Loucy (cell line): ENCODE results near the gene IDUA.

Experiments
- H2AFZ ChIP-seq: fragments of 200-600 bp; sonication (generic); 2 replicates; pipeline ENCODE4 v1.6.0; 2016; ENCODE audit warnings: antibody characterized with exemption, mild to moderate bottlenecking, low read length, moderate library complexity
- H3F3A ChIP-seq: fragments of 200-600 bp; 2 replicates; pipeline ENCODE4 v1.6.0; 2016; ENCODE audit warnings: antibody characterized with exemption, low read depth, mild to moderate bottlenecking
- H3K27me3 ChIP-seq: fragments of 200-600 bp; sonication (generic); 2 replicates; pipeline ENCODE4 v1.6.1; 2014; ENCODE audit warnings: low read length, mild to moderate bottlenecking; ENCODE audit not compliant: insufficient read depth, poor library complexity, severe bottlenecking
- H3K36me3 ChIP-seq: fragments of 200-600 bp; sonication (generic); 2 replicates; pipeline ENCODE4 v1.6.1; 2016; ENCODE audit warnings: low read length; ENCODE audit not compliant: insufficient read depth
- H3K4me1 ChIP-seq: fragments of 200-600 bp; sonication (generic); 2 replicates; pipeline ENCODE4 v1.5.1; 2014; ENCODE audit warnings: low read length, mild to moderate bottlenecking; ENCODE audit not compliant: insufficient read depth, poor library complexity, severe bottlenecking
- H3K4me2 ChIP-seq: fragments of 200-600 bp; sonication (generic); 2 replicates; pipeline ENCODE4 v1.6.0; 2014; ENCODE audit warnings: antibody characterized with exemption, low read length, low read depth, mild to moderate bottlenecking; ENCODE audit not compliant: poor library complexity, severe bottlenecking
- H3K4me3 ChIP-seq: fragments of 200-600 bp; sonication (generic); 2 replicates; pipeline ENCODE4 v1.5.1; 2014; ENCODE audit warnings: low read length, mild to moderate bottlenecking, mixed read lengths; ENCODE audit not compliant: poor library complexity, severe bottlenecking
- H3K79me2 ChIP-seq: fragments of 200-600 bp; sonication (generic); 2 replicates; pipeline ENCODE4 v1.6.1; 2014; ENCODE audit warnings: low read length; ENCODE audit not compliant: insufficient read depth
- H3K9ac ChIP-seq: fragments of 200-600 bp; sonication (generic); 2 replicates; pipeline ENCODE4 v1.6.0; 2014; ENCODE audit warnings: mild to moderate bottlenecking, low read depth, low read length, moderate library complexity; ENCODE audit not compliant: poor library complexity, severe bottlenecking
- H3K9me2 ChIP-seq: fragments of 200-600 bp; sonication (generic); replicated peaks from 2 replicates; pipeline ENCODE4 v1.6.1; 2016; ENCODE audit warnings: low read depth, low read length, mixed read lengths
- H3K9me3 ChIP-seq: fragments of 200-600 bp; sonication (generic); 2 replicates; pipeline ENCODE4 v1.6.1; 2014; ENCODE audit warnings: mild to moderate bottlenecking, antibody characterized with exemption, low read length, low read depth; ENCODE audit not compliant: insufficient read depth
- H4K20me1 ChIP-seq: fragments of 200-600 bp; sonication (generic); 2 replicates; pipeline ENCODE4 v1.6.0; 2014; ENCODE audit warnings: antibody characterized with exemption, low read length, mild to moderate bottlenecking; ENCODE audit not compliant: insufficient read depth, poor library complexity, severe bottlenecking
- EZH2phosphoT487 ChIP-seq: fragments of 200-600 bp; IDR thresholded peaks from 2 replicates; pipeline ENCODE4 v1.6.1; 2018; ENCODE audit warnings: antibody characterized with exemption, mild to moderate bottlenecking, moderate library complexity, borderline replicate concordance
- TF ChIP-seq, protein P1 (sequence below): fragments of 200-600 bp; sonication (generic); conservative IDR thresholded peaks from 2 replicates; pipeline ENCODE4 v1.5.1; 2014; ENCODE audit warnings: mild to moderate bottlenecking, antibody characterized with exemption, low read length

IDUA gene

DNA sequence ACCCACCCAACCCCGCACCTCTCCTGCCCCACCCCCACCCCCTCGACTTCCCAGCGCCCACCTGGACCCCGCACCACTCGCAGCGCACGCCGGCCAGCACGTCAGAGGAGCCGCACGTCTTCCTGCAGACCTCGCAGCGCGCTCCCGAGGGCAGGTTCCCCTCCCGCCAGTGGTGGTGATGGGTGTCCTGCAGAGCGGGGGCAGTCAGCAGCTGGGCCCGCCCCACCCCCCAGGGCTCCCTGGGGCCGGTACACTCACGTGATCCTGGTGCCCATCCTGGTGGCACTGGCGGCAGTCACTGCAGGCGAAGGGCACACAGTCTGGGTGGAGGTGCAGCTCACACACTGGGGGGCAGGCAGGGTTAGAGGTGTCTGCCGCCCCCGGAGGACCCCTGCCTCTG, 18.6 kb upstream of the IDUA start:
- no peaks in the 10 kb centered on the region for H3K27me3 ChIP-seq

DNA sequence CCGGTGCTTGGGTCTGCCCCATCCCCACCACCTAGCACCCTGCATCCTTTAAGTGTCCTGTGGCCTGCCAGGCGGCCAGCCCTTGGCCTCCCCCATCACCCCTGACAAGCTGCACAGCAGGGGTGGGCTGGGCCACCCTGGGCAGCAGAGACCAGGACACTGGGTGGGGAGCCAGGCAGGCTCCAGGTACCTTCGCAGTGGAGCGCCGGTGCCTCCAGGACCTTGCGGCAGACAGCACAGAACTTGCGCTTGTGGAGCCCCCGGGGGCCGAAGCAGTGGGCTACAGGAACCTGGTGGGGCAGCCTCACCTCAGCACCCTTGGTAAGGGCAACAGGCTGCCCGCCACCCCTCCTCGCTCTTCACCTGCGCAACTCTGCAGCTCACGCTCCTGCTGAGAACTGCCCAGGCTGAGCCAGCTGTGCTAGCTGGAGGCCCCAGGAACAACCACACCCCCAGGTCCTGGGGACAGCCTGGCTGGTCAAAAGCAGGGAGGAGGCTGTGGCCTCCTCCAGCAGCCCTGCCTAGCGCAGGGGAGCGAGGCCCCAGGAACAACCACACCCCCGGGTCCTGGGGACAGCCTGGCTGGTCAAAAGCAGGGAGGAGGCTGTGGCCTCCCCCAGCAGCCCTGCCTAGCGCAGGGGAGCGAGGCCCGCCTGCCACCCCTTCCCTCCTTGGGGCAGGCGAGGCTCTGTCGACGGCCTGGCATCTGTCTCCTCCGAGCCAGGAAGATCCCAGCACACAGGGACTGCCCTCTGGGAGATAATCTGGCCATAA, 18.0 kb upstream of the IDUA start:
- TF ChIP-seq, protein P1, sequence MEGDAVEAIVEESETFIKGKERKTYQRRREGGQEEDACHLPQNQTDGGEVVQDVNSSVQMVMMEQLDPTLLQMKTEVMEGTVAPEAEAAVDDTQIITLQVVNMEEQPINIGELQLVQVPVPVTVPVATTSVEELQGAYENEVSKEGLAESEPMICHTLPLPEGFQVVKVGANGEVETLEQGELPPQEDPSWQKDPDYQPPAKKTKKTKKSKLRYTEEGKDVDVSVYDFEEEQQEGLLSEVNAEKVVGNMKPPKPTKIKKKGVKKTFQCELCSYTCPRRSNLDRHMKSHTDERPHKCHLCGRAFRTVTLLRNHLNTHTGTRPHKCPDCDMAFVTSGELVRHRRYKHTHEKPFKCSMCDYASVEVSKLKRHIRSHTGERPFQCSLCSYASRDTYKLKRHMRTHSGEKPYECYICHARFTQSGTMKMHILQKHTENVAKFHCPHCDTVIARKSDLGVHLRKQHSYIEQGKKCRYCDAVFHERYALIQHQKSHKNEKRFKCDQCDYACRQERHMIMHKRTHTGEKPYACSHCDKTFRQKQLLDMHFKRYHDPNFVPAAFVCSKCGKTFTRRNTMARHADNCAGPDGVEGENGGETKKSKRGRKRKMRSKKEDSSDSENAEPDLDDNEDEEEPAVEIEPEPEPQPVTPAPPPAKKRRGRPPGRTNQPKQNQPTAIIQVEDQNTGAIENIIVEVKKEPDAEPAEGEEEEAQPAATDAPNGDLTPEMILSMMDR: no peak
- no peak for TF ChIP-seq EZH2phosphoT487
- Histone ChIP-seq H3F3A (no peaks in the 10 kb centered on the region), H3K9me3 (no peaks in the 10 kb centered on the region), H3K36me3 (no peaks in the 10 kb centered on the region), H3K4me2 (no peak overlapping the region), H3K4me1 (peaks cover 25% of the 10 kb centered on the region), H3K4me3 (no peak overlapping the region), H3K27me3 (no peaks in the 10 kb centered on the region), H3K79me2 (peaks cover 11% of the 10 kb centered on the region; the same call in 1 of the 2 replicates), H3K9ac (no peak overlapping the region), H2AFZ (no peak overlapping the region), H3K9me2 (no peaks in the 10 kb centered on the region), H4K20me1 (no peaks in the 10 kb centered on the region)

More for the DNA sequence above, 18.6 kb upstream of the IDUA start:
- Histone ChIP-seq H3K36me3 (no peaks in the 10 kb centered on the region), H3K9me3 (no peaks in the 10 kb centered on the region), H3K79me2 (peaks cover 11% of the 10 kb centered on the region; the same call in 1 of the 2 replicates), H3F3A (no peaks in the 10 kb centered on the region), H3K9me2 (no peaks in the 10 kb centered on the region), H3K4me3 (no peak overlapping the region), H3K4me1 (peaks cover 25% of the 10 kb centered on the region), H3K9ac (no peak overlapping the region), H3K4me2 (no peak overlapping the region), H2AFZ (no peak overlapping the region), H4K20me1 (no peaks in the 10 kb centered on the region)
- TF ChIP-seq, protein P1: no peak
- TF ChIP-seq EZH2phosphoT487: no peak

DNA sequence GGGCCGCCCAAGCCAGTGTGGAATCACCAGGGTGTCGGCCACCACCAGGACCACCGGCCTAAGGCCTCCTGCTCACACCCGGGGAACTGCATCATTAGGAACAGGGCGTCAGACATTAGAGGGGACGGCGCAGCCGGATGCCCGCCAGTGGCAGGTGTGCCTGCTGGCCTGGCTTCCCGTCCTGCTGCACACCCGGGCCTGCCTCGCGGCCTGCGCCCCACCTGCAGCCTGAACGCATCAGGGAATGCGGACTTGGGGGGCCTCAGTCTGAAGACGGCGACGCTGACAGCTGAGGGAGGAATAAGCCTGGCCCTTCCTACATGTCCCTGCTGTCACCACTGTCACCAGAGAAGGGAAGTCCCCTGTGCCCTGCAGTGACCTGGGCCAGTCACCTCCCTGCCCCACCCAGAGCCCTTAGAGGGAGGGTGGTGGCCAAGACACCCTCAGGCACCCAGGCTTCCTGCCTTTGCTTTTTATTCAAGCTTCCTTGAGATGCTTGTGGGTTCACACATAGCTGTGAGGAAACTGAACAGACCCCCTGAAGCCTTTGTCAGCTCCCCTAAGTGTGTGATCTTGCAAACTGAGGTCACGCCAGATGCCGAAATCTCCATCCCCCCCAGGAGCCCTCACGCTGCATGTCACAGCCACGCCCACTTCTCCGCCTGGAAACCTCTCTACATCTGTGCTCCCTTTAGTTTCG, 16.6 kb upstream of the IDUA start:
- H3K4me2 ChIP-seq: peak overlapping the region; percentile 28
- H3K27me3 ChIP-seq: no peaks in the 10 kb centered on the region
- no peaks in the 10 kb centered on the region for H4K20me1 ChIP-seq

More for the DNA sequence above, 16.6 kb upstream of the IDUA start:
- H2AFZ ChIP-seq: no peak overlapping the region
- no peak overlapping the region for H3K4me3 ChIP-seq
- H3K4me1 ChIP-seq: peaks cover 25% of the 10 kb centered on the region
- H3K36me3 ChIP-seq: no peaks in the 10 kb centered on the region
- no peaks in the 10 kb centered on the region for H3K9me2 ChIP-seq
- no peaks in the 10 kb centered on the region for H3K9me3 ChIP-seq
- H3K79me2 ChIP-seq: peaks cover 11% of the 10 kb centered on the region; the same call in 1 of the 2 replicates
- no peak overlapping the region for H3K9ac ChIP-seq
- H3F3A ChIP-seq: no peaks in the 10 kb centered on the region
- TF ChIP-seq, protein P1: no peak
- no peak for TF ChIP-seq EZH2phosphoT487
